ENCODE data around the gene P2RY6. TPM values are rescaled to one million over a fixed set of nuclear protein-coding genes. Genes with fewer than 3 reads are reported as not detected.

P2RY6 gene
- total RNA-seq, 2 experiments from 2014 or later: not detected

DNA sequence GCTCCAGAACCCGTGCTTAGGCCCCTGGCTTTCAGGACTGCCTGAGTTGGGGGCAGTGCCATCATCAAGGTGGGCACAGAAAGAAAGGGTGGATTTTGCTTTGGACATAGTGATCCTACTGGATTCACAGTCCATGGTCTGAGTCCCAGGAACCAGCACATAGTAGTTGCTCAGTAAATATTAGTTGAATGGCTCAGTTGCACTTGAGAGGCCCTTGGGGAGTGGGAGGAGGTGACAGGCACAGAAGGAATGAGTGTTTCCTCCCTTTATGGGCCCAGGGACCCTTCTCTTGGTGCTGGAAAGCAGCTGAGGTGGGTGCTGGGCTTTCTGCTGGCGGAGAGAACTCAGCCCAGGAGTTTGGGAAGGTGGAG lies 52.5 kb downstream of the P2RY6 start:
- H3K27me3 Mint-ChIP-seq: no peaks in the 10 kb centered on the region
- no peak for ATAC-seq (ENCODE audit: poor library complexity)
- H3K27me3 ChIP-seq (ENCODE audit: control insufficient read depth in 1 of 2, insufficient read depth in 2 of 2, low read length in 2 of 2): no peaks in the 10 kb centered on the region
- H3K36me3 ChIP-seq (ENCODE audit: insufficient read depth, low read length): no peaks in the 10 kb centered on the region
- H3K27ac ChIP-seq (ENCODE audit: low read depth in 1 of 2, low read length in 2 of 2): no peak overlapping the region
- TF ChIP-seq, protein P1, sequence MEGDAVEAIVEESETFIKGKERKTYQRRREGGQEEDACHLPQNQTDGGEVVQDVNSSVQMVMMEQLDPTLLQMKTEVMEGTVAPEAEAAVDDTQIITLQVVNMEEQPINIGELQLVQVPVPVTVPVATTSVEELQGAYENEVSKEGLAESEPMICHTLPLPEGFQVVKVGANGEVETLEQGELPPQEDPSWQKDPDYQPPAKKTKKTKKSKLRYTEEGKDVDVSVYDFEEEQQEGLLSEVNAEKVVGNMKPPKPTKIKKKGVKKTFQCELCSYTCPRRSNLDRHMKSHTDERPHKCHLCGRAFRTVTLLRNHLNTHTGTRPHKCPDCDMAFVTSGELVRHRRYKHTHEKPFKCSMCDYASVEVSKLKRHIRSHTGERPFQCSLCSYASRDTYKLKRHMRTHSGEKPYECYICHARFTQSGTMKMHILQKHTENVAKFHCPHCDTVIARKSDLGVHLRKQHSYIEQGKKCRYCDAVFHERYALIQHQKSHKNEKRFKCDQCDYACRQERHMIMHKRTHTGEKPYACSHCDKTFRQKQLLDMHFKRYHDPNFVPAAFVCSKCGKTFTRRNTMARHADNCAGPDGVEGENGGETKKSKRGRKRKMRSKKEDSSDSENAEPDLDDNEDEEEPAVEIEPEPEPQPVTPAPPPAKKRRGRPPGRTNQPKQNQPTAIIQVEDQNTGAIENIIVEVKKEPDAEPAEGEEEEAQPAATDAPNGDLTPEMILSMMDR (IDR thresholded peaks at IDR 0.05): no peak
- H3K4me1 ChIP-seq (ENCODE audit: insufficient read depth, low read length): peaks cover 5% of the 10 kb centered on the region
- H3K9me3 ChIP-seq (ENCODE audit: control insufficient read depth in 1 of 2, insufficient read depth in 1 of 2, low read length in 2 of 2): no peaks in the 10 kb centered on the region
- POLR2A ChIA-PET: no interaction called here
- no peak overlapping the region for H3K4me3 Mint-ChIP-seq
- CTCF ChIA-PET: no interaction called here
- no peaks in the 10 kb centered on the region for H3K9me3 Mint-ChIP-seq
- no peak overlapping the region for H3K27ac Mint-ChIP-seq
- H3K36me3 Mint-ChIP-seq (ENCODE audit: low read depth): no peaks in the 10 kb centered on the region
- H3K4me3 ChIP-seq (ENCODE audit: low read length): no peak overlapping the region
- peaks cover 10% of the 10 kb centered on the region for H3K4me1 Mint-ChIP-seq (ENCODE audit: low read depth)
- intact Hi-C loops (cut with DNase I, micrococcal nuclease): no loop called here
- DNase-seq: no peak

DNA sequence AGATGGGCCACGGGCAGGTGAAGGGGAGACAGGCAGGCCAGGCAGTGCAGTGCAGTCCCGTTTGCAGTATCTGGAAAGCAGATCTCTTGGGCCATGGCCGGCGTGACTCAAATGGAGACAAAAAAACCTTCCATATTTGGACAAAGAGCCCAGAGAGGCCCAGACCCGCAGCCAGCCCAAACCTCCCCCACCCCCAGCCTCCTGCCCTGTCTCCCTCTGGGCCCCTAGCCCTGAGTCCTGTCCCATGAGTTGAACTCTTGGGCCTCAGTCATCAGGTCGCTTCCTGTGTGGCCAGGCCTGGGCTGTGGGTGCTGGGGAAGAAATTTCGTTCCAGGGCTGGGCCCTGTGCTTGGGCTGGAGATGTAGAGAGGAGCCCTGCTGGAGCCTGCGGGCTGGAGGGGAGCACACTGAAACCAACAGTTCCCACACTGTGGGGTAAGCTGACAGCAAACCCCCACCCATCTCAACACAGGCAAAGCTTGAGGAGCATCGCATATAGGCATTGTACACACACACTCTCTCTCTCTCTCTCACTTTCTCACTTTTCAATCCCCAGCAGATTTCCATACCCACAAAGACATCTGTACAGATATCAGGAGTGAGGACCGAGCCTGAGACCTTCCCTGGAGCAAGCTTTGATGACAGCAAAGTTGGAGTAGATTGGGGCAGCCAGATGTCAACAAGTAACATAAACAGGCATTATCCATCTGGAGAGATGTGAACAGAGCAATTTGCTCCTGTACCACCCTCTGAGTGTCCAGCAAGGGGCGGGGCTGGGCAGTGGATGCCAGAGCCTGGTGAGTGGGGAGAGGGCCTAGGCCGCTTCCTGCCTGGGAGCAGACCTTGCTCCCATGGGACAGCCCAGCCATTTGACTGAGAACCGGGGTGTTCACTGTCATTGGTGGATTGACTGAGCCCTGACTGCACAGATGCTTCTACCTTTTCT lies 53.2 kb downstream of the P2RY6 start:
- H3K36me3 Mint-ChIP-seq (ENCODE audit: low read depth): no peaks in the 10 kb centered on the region
- peaks cover 10% of the 10 kb centered on the region for H3K4me1 Mint-ChIP-seq (ENCODE audit: low read depth)
- Histone ChIP-seq H3K4me3 (ENCODE audit: low read length) (no peak overlapping the region), H3K27me3 (ENCODE audit: control insufficient read depth in 1 of 2, insufficient read depth in 2 of 2, low read length in 2 of 2) (no peaks in the 10 kb centered on the region), H3K4me1 (ENCODE audit: insufficient read depth, low read length) (peaks cover 5% of the 10 kb centered on the region), H3K9me3 (ENCODE audit: control insufficient read depth in 1 of 2, insufficient read depth in 1 of 2, low read length in 2 of 2) (no peaks in the 10 kb centered on the region), H3K27ac (ENCODE audit: low read depth in 1 of 2, low read length in 2 of 2) (no peak overlapping the region), H3K36me3 (ENCODE audit: insufficient read depth, low read length) (no peaks in the 10 kb centered on the region)
- no peaks in the 10 kb centered on the region for H3K9me3 Mint-ChIP-seq
- ATAC-seq (ENCODE audit: poor library complexity) (no peak), DNase-seq (no peak)
- ChIA-PET CTCF (no interaction called here), POLR2A (interaction anchor here (0.6 kb wide), 1 partner anchor 89 kb away, joined by 3 read pairs; no protein-coding TSS in a partner anchor)
- no peak overlapping the region for H3K4me3 Mint-ChIP-seq
- no peaks in the 10 kb centered on the region for H3K27me3 Mint-ChIP-seq
- no peak overlapping the region for H3K27ac Mint-ChIP-seq
- TF ChIP-seq, protein P1 (IDR thresholded peaks at IDR 0.05): no peak
- intact Hi-C loops (cut with DNase I, micrococcal nuclease): no loop called here

DNA sequence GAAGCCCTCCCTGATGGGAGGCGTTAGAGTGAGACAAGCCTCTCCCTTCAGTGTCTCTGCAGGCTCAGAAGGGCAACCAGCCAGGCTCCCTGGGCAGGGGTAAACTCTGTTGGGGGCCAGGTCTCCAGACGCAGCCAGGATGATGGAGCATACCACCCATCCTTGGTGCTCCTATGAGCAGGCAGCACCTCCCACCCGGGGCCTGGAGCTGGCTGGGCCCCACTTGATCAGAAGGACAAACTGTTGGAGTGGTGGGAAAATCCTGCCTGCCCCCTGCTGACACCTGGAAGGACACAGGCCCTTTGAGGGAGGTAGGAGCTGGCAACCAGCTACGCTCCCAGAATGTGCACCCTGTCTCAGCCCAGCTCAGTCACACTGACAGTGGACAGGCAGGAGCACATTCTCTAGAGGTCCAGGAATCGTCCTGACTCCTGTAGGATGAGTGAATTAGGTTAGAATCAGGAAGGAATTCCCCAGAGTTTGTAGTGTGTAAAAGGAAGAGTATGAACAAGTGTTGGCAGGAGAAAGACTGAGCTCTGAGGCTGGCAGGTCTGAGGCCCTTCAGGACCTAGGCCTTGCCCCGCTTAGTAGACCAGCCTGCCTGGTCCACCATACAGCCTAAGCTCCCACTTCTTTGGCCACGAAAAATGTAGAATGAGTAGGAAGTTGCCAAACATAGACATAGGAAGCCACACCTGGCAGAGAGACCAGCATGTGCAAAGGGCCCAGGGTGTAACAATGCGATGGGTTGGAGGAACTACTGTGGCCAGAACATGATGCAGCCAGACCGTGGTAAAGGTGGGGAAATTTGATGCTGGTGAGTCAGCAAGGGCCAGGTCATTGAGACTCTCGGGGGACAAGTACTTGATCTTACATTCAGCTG lies 55.0 kb downstream of the P2RY6 start:
- CTCF ChIA-PET: no interaction called here
- no peak overlapping the region for H3K27ac ChIP-seq (ENCODE audit: low read depth in 1 of 2, low read length in 2 of 2)
- Mint-ChIP-seq H3K4me3 (no peak overlapping the region), H3K4me1 (ENCODE audit: low read depth) (peaks cover 2% of the 10 kb centered on the region), H3K27ac (no peak overlapping the region), H3K27me3 (no peaks in the 10 kb centered on the region), H3K36me3 (ENCODE audit: low read depth) (no peaks in the 10 kb centered on the region), H3K9me3 (no peaks in the 10 kb centered on the region)
- DNase-seq (no peak), ATAC-seq (ENCODE audit: poor library complexity) (no peak)
- H3K9me3 ChIP-seq (ENCODE audit: control insufficient read depth in 1 of 2, insufficient read depth in 1 of 2, low read length in 2 of 2): no peaks in the 10 kb centered on the region
- POLR2A ChIA-PET: no interaction called here
- H3K4me1 ChIP-seq (ENCODE audit: insufficient read depth, low read length): no peaks in the 10 kb centered on the region
- intact Hi-C loops (cut with DNase I, micrococcal nuclease): no loop called here
- no peaks in the 10 kb centered on the region for H3K36me3 ChIP-seq (ENCODE audit: insufficient read depth, low read length)
- H3K4me3 ChIP-seq (ENCODE audit: low read length): no peak overlapping the region
- TF ChIP-seq, protein P1 (IDR thresholded peaks at IDR 0.05): no peak
- H3K27me3 ChIP-seq (ENCODE audit: control insufficient read depth in 1 of 2, insufficient read depth in 2 of 2, low read length in 2 of 2): no peaks in the 10 kb centered on the region
